ENCODE data around the gene MAT2A.

MAT2A gene

DNA sequence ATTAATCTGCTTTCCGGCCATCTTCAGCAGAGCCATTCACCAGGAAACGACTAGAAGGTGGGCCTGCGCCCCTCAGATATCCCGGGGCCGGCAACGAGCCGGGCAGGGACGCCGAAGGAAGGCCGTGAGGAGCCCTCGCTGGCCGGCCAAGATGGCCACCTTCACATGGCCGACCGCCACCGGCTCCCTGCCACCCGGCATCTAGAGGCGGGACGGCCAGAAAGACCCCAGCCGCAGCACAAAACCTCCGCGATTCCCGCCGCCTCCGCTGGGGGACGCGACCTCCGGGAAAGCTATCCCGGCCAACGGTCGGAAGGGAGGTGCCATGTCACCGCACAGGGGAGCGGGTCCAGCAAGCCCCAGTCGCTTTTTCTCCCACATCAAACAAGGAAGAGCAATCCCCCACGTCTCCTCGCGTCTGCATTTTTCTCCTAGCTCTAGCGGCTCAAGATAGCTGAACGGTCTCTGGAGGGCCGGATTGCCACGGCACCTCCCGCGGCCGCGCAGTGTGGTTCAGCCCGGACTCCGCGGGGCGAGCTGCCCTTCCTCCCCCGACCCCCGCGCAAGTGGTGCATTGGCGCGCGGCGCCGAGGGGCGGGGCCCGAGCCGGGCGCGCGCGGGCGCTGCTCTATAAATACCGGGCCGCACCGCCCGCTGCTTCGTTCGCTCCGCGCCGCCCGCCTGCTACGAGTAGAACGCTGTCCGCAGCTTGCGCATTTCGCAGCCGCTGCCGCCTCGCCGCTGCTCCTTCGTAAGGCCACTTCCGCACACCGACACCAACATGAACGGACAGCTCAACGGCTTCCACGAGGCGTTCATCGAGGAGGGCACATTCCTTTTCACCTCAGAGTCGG lies at the start of gene MAT2A:
Gene MAT2A, plus strand, starts transcription at position 662 of the 854 bp plus-strand sequence. Its CDS starts 120 bp downstream, at position 782.
- peak within 1 kb of the TSS; percentile 83 for H3K4me3 ChIP-seq (ENCODE audit: low read depth, low read length)
- peak; percentile 65 for DNase-seq (ENCODE audit: low read depth)

DNA sequence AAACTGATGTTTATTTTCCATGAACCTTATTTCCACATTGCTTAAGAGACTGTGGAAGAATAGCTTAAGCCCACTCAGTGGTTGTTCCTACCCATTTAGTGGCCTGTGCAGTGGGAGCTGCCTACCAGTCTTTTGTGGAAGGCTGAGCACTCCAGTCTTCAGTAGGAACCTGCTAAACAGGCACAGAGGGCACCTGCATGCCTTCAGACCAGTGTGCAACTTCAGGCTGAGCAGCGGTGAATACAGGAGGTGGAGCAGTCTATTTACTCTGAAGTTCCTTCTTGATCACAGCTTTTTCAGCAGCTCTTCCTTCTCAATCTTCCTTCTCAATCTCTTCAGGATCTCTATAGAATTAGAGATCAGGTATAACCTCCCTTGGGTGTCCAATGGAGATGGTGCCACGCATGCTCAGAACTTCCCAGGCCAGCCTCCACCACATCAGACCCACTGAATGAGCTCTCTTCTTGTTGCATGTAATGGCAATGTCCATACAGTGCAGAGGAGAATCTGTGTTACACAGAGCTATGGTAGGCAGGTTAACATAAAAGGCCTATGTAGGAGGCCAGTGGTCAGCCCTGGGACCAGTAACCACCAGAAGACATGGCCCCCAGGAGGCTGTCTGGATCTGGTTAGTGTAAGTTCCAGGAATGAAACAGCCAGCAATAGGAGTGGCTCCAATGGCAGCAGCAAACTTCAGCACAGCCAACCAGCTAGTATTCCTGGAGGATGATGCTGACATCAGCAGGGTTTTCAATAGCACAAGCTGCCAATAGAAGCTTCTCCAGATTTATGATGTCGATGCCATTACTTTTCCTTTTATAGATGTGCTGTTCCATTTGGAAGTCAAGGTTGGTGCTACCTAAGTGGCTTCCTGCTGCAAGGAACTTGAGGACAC lies 47.9 kb upstream of the MAT2A start:
- DNase-seq (ENCODE audit: low read depth), result no peak

DNA sequence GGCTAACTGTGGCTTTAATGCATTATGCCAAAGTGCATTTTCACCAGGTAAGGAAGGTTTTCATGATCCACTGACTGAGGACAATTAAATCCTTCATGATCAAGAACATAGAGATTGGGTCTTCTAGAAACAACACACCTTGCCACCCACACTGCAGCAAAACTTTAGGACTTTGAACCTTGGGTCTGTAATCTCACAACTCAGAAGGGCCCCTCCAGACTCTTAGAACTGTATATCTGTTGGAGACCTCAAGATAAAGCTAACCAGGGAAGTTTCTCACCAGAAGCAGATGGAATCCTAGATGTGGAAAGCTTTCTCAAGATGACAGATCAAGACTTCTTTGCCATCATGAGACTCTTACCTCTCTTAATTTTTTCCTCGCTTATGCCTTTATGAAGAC lies 42.5 kb upstream of the MAT2A start:
- no peak overlapping the region for H3K4me3 ChIP-seq (ENCODE audit: low read depth, low read length)

More for the DNA sequence above, 47.9 kb upstream of the MAT2A start:
- no peak overlapping the region for H3K4me3 ChIP-seq (ENCODE audit: low read depth, low read length)

DNA sequence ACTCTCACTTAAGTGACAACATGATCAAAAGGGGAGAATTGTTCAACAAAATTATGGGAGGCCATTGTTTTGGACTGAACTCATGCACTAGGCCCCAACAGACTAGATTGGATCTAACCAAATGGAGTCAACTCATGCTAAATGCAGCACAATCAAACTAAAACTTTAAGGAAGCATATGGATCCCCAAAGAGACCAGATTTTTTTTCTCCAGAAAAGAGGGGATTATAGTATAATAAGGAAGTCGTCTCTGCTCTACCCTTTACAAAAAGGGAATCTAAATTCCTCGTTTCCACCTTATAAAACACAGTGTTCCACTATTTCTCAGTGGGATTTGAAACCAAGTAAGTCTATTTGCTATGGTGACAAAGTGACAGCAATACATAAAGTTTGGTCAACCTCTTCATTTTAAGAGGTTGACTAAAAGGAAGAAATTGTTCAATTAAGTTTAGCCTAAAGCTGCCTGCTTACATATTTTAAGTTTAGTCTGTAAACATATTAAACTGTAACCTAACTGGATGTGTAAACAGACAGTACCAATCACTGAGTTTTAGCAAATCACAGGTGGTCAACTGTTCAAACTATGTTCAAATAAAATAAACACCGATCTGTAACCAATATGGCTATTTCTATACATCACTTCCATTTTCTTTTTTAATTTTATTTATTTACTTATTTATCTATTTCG lies 40.9 kb upstream of the MAT2A start:
- no peak for DNase-seq (ENCODE audit: low read depth)

More for the DNA sequence above, 42.5 kb upstream of the MAT2A start:
- DNase-seq (ENCODE audit: low read depth), result no peak

DNA sequence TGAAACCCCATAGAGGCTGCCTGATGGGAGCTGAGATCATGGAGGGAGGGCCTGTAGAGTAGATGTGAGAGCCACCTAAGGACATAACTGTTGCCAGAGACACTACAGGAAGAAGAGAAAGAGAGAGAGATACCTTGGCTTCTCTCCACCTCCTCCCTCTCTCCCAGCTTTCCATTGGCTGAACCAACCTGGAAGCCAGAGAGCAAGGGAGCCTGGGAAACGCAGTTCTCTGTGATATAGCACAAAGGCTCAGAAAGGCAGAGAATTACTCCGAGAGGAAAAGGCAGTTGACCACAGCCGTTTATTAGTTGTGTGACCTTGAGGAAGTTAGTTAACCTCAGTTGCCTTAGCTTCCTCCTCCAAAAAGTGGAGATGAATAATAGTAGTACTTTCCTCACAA lies 37.7 kb upstream of the MAT2A start:
- H3K4me3 ChIP-seq (ENCODE audit: low read depth, low read length), result no peak overlapping the region

More for the DNA sequence above, 40.9 kb upstream of the MAT2A start:
- H3K4me3 ChIP-seq (ENCODE audit: low read depth, low read length), result no peak overlapping the region

DNA sequence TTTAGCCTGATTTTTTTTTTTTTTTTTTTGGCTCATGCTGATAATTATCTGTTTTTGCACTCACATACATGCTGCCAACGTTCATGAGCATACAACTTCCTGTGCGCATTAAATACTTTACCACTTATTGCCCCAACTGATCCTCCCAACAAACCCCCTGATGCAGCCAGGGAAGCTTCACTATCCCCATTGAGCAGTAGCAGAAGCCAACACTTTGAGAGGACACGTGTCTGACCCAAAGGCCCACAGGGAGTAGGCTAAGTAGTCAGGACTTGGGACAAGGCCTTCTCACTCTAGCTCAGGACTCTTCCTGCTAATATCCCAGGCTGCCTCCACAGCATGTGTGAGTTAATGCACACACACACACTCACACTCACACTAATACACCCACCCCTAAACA lies 36.2 kb upstream of the MAT2A start:
- DNase-seq (ENCODE audit: low read depth), result no peak
- H3K4me3 ChIP-seq (ENCODE audit: low read depth, low read length), result no peak overlapping the region

More for the DNA sequence above, 37.7 kb upstream of the MAT2A start:
- DNase-seq (ENCODE audit: low read depth), result no peak

DNA sequence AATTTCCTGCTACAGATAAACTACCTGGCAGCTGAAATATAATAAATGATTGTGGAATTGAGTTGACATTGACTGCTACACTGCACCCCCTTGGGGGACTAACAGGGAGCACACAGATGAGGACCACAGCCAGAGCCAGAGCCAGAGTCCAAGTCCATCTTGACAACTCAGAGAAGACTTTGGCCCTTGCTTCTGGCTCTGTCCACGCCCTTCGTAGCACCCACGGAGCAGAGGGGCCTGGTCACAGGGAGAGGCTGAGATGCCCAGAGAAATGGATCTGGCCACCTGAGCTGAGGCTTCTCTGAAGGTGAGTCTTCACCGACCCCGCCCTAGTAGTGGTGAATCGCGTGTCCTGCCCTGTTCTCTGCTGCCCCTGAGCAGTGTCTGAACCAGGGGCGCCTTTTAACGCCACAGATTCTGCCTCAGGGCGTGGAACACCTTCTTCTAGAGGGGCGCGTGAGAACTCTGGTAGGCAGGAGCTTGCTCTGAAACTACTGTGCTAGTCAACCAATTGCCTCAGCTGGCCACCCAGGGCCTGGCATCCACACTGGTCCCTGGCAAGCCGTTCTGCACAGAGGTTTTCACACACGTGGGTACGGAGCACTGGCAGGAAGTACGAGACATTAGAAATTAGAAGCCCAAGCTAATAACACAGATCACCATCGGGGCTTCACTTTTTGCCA lies 35.7 kb upstream of the MAT2A start:
- H3K4me3 ChIP-seq (ENCODE audit: low read depth, low read length), result no peak overlapping the region
- DNase-seq (ENCODE audit: low read depth), result no peak

DNA sequence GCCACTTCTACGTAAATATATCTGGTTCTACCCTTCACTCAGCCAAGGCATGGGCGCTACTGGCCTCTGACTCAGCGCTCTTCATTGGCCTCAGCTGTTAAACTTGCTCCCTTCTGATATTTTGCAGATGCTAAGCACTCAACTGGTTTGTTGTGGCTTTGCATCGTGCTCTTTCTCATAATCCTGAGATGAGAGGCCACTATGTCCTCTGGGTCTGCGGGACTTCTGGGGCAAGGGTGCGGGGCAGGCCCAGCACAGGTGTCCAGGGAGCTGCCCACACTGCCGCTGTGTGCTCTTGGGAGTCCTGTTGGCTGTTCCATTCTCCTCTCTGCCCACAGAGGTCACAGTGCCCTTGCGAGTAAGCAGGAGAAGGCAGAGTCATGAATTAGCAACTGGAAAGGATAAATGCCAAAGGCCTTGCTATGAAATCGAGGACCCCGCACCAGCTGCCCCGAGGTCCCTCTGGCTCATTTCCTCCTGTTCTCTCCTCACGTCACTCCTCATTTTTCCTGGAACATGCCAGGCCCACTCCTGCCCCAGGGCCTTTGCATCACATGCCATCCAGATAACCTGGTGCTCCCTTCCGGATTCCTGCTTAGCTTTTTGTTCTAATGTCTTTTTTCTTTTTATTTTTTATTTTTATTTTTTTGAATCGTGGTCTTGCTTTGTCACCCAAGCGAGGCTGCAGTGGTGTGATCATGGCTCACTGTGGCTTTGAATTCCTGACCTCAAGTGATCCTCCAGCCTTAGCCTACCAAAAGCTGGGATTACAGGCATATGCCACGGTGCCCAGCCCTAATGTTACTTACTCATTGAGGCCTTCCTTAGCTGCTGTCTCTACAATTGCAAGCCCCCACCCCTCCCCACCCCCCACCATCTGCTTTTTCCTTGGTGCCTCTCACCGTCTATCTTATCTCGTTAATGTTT lies 34.9 kb upstream of the MAT2A start:
- peak; percentile 68 for DNase-seq (ENCODE audit: low read depth)
- H3K4me3 ChIP-seq (ENCODE audit: low read depth, low read length), result no peak overlapping the region

DNA sequence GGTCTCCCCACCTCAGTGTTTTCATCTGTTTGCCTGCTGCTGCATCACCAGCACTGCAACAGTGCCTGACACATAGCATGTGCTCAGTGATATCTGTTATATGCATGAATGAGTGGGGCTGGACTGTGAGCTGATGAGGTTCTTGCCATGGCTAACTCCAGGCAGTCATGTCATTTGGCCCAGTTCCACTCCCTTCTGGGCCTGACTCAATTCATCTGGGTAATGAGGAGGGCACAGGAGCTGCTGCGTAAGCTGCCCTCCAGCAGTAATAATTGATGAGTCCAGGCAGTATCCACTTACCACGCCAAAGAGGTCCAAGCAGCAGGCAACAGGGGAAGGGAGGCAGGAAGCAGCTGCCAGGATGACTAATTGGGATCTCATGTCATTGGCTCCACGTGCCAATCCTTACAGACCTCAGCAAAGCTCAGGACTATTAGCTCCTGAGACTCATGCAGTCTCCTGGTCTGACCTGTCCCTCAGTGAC lies 34.1 kb upstream of the MAT2A start:
- peak; percentile 98 for DNase-seq (ENCODE audit: low read depth)
- no peak overlapping the region for H3K4me3 ChIP-seq (ENCODE audit: low read depth, low read length)

DNA sequence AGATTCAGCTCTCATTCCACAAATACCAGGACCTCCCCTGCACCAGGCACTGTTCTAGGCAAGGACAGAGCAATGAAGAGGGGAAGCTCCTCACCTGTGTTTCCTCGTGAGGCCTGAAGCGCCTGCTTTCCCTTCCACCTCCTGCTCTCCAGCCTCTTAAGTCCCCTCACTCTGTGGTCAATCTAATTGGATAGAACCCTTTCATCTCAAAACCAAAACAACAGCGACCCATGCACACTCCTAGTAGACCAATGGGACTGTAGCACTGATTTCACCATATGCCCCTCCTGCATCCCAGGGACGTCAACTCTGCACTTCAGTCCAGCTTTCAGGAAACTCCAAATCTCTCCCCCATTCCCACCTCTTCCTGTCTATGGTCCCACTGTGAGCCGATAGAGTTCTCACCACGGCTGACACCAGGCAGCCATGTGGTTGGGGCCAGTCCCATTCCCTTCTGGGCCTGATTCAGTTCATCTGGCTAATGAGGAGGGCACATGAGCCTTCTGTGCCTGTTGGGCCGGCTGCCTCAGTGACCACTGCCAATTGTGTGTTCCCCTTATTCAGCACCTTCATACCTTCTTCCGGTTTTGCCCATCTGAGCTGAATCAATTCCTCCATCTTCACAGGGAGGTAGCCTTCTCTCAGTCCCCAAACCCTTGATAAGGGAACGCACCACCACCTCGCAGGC lies 33.3 kb upstream of the MAT2A start:
- no peak for DNase-seq (ENCODE audit: low read depth)
- H3K4me3 ChIP-seq (ENCODE audit: low read depth, low read length), result no peak overlapping the region

DNA sequence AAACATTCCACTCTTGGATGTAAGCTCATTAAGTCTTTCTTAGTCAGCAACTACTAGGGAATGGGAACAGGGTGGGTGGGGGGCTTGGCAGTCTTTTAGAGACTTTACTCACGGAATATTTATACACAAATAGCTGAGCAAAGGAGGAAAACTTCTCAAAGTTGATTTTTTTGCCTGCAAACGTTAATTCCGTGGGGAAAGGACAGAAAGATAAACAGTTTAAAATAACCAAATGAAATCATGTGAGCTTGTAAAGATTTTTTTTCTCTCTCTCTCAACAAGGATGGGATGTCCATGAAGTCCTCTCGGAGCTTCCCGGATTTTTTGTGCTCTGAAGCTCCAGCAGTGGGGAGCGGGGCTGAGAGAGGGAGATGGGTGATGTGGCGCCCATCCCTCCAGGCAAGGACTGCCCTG lies 32.2 kb upstream of the MAT2A start:
- no peak overlapping the region for H3K4me3 ChIP-seq (ENCODE audit: low read depth, low read length)
- peak; percentile 44 for DNase-seq (ENCODE audit: low read depth)

DNA sequence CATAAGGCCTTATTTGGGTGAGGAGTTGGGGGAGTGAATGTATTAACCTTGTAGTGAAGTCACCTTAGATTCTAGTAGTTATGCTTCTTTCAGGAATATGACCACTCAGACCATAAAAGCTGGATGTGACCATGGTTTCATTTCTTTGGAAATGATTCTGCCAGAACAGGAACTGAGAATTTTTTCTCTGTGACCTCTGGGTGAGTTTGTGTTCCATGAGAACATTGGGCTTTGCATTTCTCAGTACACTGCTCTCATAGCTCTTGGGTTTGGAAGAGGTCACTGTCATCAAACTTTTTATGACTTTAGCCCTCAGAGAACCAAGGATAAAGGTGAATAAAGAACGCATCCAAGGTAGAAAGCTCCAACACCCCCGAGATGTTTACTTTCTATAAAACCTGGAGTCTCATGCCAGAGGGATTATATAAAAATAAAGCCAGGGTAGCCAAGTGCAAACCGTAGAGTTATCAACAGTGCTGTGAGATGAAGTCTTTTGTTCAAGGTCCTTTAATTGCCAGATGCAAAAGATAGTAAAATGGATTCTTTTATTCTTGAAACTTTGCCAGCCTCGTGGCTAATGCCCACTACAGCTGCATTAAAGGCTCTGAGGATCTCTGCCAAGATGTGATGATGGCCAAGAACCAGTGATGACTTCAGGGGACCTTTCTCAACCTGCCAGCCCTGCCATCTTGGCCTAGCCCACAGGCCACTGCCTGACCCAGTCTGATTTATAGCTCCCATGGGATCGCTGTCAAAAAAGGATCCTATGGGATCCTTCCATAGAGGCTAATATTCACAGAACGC lies 27.8 kb upstream of the MAT2A start:
- H3K4me3 ChIP-seq (ENCODE audit: low read depth, low read length), result no peak overlapping the region
- no peak for DNase-seq (ENCODE audit: low read depth)

DNA sequence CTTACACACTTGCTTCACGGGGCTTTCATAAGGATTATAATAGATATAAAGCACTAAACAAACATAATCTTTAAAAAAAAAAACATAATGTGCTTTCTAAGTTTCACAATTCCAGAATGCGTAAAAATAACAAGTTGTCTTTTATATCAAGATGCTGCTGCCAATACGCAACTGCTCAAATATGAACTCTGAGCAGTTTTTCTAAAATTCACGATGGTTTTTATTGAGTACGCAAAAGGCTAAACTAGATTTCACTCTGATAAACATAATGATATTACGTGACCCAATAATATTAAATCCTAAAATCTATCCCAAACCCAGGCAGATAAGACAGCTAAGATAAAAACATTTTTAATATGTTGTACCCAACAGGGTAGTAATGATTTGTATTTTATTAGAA lies 24.6 kb upstream of the MAT2A start:
- DNase-seq (ENCODE audit: low read depth), result no peak
- H3K4me3 ChIP-seq (ENCODE audit: low read depth, low read length), result no peak overlapping the region

DNA sequence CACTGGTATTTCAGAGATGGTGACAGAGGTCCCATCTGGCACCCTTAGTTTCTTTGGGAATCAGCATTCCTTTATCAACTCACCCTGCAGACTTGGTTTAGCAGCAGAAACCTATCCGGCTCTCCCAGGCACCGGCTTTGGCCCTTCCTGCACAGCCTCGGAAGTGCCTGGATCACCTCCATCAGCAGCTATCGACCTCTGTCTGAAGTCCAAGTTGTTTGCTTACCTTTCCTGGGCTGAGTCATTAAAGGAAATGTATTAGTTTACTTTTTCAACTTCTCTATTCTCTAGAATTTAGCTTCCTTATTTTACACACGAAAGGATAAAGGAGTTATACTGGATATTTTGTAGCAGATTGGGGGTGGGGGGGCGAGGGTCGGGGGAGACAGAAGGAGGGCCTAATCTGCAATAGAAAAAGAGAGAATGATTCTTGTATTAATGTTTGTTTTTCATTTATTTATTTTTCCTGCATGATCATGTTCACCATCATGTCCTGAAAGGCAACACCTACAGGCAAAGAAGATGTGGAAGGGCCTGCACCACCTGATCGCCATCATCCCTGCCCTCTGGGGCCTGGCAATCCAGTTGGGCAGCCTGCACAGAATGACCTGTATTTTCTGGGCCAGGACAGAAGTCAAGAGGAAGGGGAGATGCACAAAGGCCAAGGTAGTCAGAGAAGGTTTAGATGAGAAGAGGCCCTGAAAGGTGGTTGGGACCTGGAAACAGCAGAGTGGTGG lies 22.1 kb upstream of the MAT2A start:
- no peak for DNase-seq (ENCODE audit: low read depth)

DNA sequence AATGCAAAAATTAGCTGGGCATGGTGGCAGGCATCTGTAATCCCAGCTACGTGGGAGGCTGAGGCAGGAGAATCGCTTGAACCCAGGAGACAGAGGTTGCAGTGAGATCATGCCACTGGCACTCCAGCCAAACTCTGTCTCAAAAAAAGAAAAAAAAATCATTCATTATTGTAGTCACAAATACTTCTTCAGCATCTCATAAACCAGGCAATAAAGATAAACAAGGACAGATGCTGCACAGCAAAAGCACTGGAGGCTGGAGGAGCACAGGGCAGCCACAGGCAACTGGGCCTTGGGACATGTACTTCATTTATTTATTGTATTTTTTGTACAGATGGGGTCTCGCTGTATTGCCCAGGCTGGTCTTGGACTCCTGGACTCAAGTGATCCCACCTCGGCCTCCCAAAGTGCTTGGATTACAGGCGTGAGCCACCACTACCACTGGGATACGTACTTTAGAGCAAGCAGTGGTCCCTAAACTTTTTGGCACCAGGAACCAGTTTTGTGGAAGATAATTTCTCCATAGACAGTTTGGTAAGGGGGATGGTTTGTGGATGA lies 16.8 kb upstream of the MAT2A start:
- H3K4me3 ChIP-seq (ENCODE audit: low read depth, low read length), result no peak overlapping the region
- DNase-seq (ENCODE audit: low read depth), result no peak

More for the DNA sequence above, 22.1 kb upstream of the MAT2A start:
- H3K4me3 ChIP-seq (ENCODE audit: low read depth, low read length), result no peak overlapping the region
